Endothelial cell of umbilical vein (primary cell): ENCODE results near the gene MYH9. TPM values are rescaled to one million over a fixed set of nuclear protein-coding genes. Genes with fewer than 3 reads are reported as not detected.

Experiments used
- BruUV-seq: library from RNA; stranded (reverse); fragments of 400-500 nt; replicated peaks from 2 replicates; lab custom pipeline; 2021; lab: Mats Ljungman, UMichigan
- CTCF ChIA-PET: fragments of 300-600, 350-600 bp; sonication (Branson Sonifier 250); formaldehyde crosslinking; loops from one replicate; lab custom pipeline; 2021; ENCODE audit warnings: antibody characterized with exemption, inconsistent platforms; lab: Charles Lee
- POLR2A ChIA-PET: fragments of 300-600, 350-600 bp; sonication (Branson Sonifier 250); formaldehyde crosslinking; loops from one replicate; lab custom pipeline; 2021; ENCODE audit warnings: antibody characterized with exemption, inconsistent platforms; lab: Charles Lee
- DNase-seq: peaks from one replicate; pipeline ENCODE4 v3.0.0-alpha.2; 2011; ENCODE audit warnings: low read depth, low spot score
- FAIRE-seq: peaks from 2 replicates; lab custom pipeline; 2011; peaks lifted over from hg19 to GRCh38; lab: Jason Lieb, UNC
- H2AFZ ChIP-seq: 2 replicates; pipeline ENCODE4 v1.6.0; 2012; ENCODE audit warnings: low read depth, low read length, control low read depth, inconsistent platforms
- H3K27ac ChIP-seq: 2 replicates; pipeline ENCODE4 v1.5.1; 2011; ENCODE audit warnings: low read depth, mild to moderate bottlenecking, control low read depth, low read length, moderate library complexity; ENCODE audit not compliant: insufficient read depth
- H3K27me3 ChIP-seq, 2 experiments: 2 replicates each; pipeline versions ENCODE4 v1.6.0 to v1.6.1; 2011; ENCODE audit warnings: low read length in 2 of 2, mixed read lengths in 1 of 2; ENCODE audit not compliant: control insufficient read depth in 2 of 2, insufficient read depth in 2 of 2
- H3K36me3 ChIP-seq, 2 experiments: 2 replicates in 1 of 2; 3 replicates in 1 of 2; pipeline ENCODE4 v1.5.1; 2011; ENCODE audit warnings: low read length in 2 of 2, mild to moderate bottlenecking in 1 of 2, moderate library complexity in 1 of 2; ENCODE audit not compliant: control insufficient read depth in 2 of 2, insufficient read depth in 2 of 2; ENCODE audit errors: extremely low read depth in 1 of 2
- H3K4me1 ChIP-seq: 3 replicates; pipeline ENCODE4 v1.5.1; 2011; ENCODE audit warnings: mild to moderate bottlenecking, low read length; ENCODE audit not compliant: control insufficient read depth, insufficient read depth; ENCODE audit errors: extremely low read depth
- H3K4me2 ChIP-seq: 2 replicates; pipeline ENCODE4 v1.6.1; 2011; ENCODE audit warnings: low read length, control low read depth, mixed read lengths; ENCODE audit not compliant: insufficient read depth
- H3K4me3 ChIP-seq, 3 experiments: fragments of 200-600 bp in 1 of 3; sonication (generic), shearing (Covaris generic) in 1 of 3; replicated peaks in 1 of 3; 2 replicates each; pipeline ENCODE4 v1.5.1; 2011 to 2016; ENCODE audit warnings: control low read depth in 3 of 3, low read length in 3 of 3, mild to moderate bottlenecking in 2 of 3, inconsistent platforms in 1 of 3, low read depth in 1 of 3, moderate library complexity in 1 of 3; ENCODE audit not compliant: insufficient read depth in 1 of 3
- H3K79me2 ChIP-seq: 2 replicates; pipeline ENCODE4 v1.6.0; 2012; ENCODE audit warnings: low read length, inconsistent platforms; ENCODE audit not compliant: control insufficient read depth, insufficient read depth
- H3K9ac ChIP-seq: replicated peaks from 2 replicates; pipeline ENCODE3; 2011; ENCODE audit warnings: low read length, control low read depth; ENCODE audit not compliant: insufficient read depth; ENCODE audit errors: extremely low read depth
- H3K9me1 ChIP-seq: replicated peaks from 3 replicates; pipeline ENCODE4 v1.6.0; 2011; ENCODE audit warnings: mild to moderate bottlenecking, low read length; ENCODE audit not compliant: control insufficient read depth, insufficient read depth; ENCODE audit errors: extremely low read depth
- H3K9me3 ChIP-seq: replicated peaks from 2 replicates; pipeline ENCODE4 v1.5.1; 2012; ENCODE audit warnings: low read length, inconsistent platforms; ENCODE audit not compliant: control insufficient read depth, insufficient read depth
- H4K20me1 ChIP-seq: replicated peaks from 2 replicates; pipeline ENCODE3; 2011; ENCODE audit warnings: mild to moderate bottlenecking, low read length; ENCODE audit not compliant: control insufficient read depth, insufficient read depth; ENCODE audit errors: extremely low read depth
- EZH2 ChIP-seq: IDR thresholded peaks from 2 replicates; pipeline ENCODE4 v1.6.1; 2012; ENCODE audit warnings: borderline replicate concordance, low read depth, mild to moderate bottlenecking, moderate library complexity, low read length, inconsistent platforms; ENCODE audit not compliant: severe bottlenecking
- FOS ChIP-seq: IDR thresholded peaks from 2 replicates; pipeline ENCODE4 v1.6.1; 2011; ENCODE audit warnings: mild to moderate bottlenecking, low read length, moderate library complexity, borderline replicate concordance; ENCODE audit not compliant: insufficient read depth
- GATA2 ChIP-seq: IDR thresholded peaks from 2 replicates; pipeline ENCODE4 v1.7.0; 2011; ENCODE audit warnings: low read depth, mild to moderate bottlenecking, moderate library complexity, mixed read lengths, low read length; ENCODE audit not compliant: insufficient read length, insufficient read depth
- MYC ChIP-seq: IDR thresholded peaks from one replicate; pipeline ENCODE4 v1.6.1; 2011; ENCODE audit warnings: mild to moderate bottlenecking, low read depth, low read length
- POLR2A ChIP-seq: IDR thresholded peaks from 2 replicates; pipeline ENCODE4 v1.6.1; 2012; ENCODE audit warnings: low read depth, mild to moderate bottlenecking, control low read depth, low read length
- POLR2AphosphoS5 ChIP-seq: IDR thresholded peaks from 2 replicates; pipeline ENCODE4 v1.6.1; 2012; ENCODE audit warnings: low read depth, mild to moderate bottlenecking, control low read depth, low read length, moderate library complexity; ENCODE audit not compliant: insufficient read depth
- dilution Hi-C: fragments of 300-500 bp; cut with MboI; formaldehyde crosslinking; loops from one replicate; pipeline ENCODE4 v1.15.0; 2019; ENCODE audit warnings: low sequenced_read_pairs; ENCODE audit not compliant: extremely low pct_ligation_motif_present
- intact Hi-C: fragments of 100-400 bp; cut with micrococcal nuclease; formaldehyde crosslinking; loops from one replicate; pipeline ENCODE4 v1.10.0; 2022
- polyA plus RNA-seq, 4 experiments: library from polyadenylated mRNA; depleted of rRNA in 3 of 4; stranded (reverse) in 3 of 4; unstranded in 1 of 4; fragments of >200 nt; gene quantifications; 2 replicates each; pipeline versions ENCODE4 v1.2.1 to v1.2.3, GENCODE V29; 2011 to 2012; ENCODE audit warnings: missing spikeins in 1 of 4
- total RNA-seq: library from RNA; stranded (reverse); gene quantifications from 2 replicates; pipeline ENCODE4 v1.2.3, GENCODE V29; 2021
- TF ChIP-seq, protein P1 (sequence below): IDR thresholded peaks from 2 replicates; pipeline ENCODE4 v1.6.1; 2011; ENCODE audit not compliant: insufficient read depth, insufficient read length
- TF ChIP-seq, protein P2 (sequence below), 2 donors: IDR thresholded peaks; 1 replicate in 1 of 2; 2 replicates in 1 of 2; pipeline ENCODE4 v1.5.1; 2011; ENCODE audit warnings: low read length in 2 of 2, mild to moderate bottlenecking in 2 of 2, moderate library complexity in 2 of 2, control low read depth in 1 of 2, inconsistent platforms in 1 of 2, low read depth in 1 of 2; ENCODE audit not compliant: insufficient read depth in 1 of 2; ENCODE audit errors: extremely low read depth in 1 of 2

The MYH9 gene
- total and polyA plus RNA-seq, 2 donors (not counting 3 experiments of a cell fraction or from before 2014, with no cell fraction given) = 188 to 1,413 TPM

DNA sequence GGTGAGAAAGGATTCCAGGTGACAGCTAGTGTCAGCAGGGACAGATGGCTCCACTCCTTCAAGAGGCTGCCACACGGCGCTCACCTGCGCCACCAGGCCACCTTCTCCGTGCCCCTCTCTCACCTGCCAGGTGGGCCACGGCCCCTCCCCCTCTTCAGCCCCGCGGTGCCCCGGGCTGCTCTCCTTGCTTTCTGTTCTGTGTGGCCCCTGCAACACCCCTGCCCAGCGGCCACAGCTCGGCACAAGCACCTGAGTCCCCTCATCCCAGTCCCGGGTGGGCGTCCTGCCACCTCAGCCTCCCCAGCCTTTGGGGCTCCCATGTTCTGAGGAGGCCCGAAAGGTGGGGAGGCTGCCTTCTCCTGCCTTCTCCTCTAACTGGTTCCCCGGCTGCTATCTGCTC is 88.5 kb downstream of the MYH9 start:
- CTCF ChIA-PET = interaction anchor here (1.1 to 5.6 kb wide), 4 partner anchors 12 to 187 kb away, joined by 3 to 68 read pairs (median 25); no protein-coding TSS in a partner anchor
- Histone ChIP-seq H3K9me3 (no peaks in the 10 kb centered on the region), H3K27me3 (no peaks in the 10 kb centered on the region), H3K36me3 (peaks cover 84 to 89% of the 10 kb centered on the region in 2 experiments), H3K4me1 (peaks cover 1% of the 10 kb centered on the region), H3K4me3 (no peak overlapping the region), H3K9me1 (no peaks in the 10 kb centered on the region), H4K20me1 (no peaks in the 10 kb centered on the region), H3K9ac (no peak overlapping the region), H3K27ac (no peak overlapping the region), H2AFZ (no peak overlapping the region), H3K79me2 (peaks cover 65% of the 10 kb centered on the region), H3K4me2 (no peak overlapping the region)
- FAIRE-seq (no peak), DNase-seq (no peak)
- no TSS peak for BruUV-seq
- TF ChIP-seq FOS = no peak
- TF ChIP-seq MYC = no peak
- no peak for TF ChIP-seq POLR2AphosphoS5
- TF ChIP-seq, protein P1, sequence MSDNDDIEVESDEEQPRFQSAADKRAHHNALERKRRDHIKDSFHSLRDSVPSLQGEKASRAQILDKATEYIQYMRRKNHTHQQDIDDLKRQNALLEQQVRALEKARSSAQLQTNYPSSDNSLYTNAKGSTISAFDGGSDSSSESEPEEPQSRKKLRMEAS = no peak
- TF ChIP-seq GATA2 = no peak
- TF ChIP-seq, protein P2, sequence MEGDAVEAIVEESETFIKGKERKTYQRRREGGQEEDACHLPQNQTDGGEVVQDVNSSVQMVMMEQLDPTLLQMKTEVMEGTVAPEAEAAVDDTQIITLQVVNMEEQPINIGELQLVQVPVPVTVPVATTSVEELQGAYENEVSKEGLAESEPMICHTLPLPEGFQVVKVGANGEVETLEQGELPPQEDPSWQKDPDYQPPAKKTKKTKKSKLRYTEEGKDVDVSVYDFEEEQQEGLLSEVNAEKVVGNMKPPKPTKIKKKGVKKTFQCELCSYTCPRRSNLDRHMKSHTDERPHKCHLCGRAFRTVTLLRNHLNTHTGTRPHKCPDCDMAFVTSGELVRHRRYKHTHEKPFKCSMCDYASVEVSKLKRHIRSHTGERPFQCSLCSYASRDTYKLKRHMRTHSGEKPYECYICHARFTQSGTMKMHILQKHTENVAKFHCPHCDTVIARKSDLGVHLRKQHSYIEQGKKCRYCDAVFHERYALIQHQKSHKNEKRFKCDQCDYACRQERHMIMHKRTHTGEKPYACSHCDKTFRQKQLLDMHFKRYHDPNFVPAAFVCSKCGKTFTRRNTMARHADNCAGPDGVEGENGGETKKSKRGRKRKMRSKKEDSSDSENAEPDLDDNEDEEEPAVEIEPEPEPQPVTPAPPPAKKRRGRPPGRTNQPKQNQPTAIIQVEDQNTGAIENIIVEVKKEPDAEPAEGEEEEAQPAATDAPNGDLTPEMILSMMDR (IDR thresholded peaks at IDR 0.05; ENCODE audit: extremely low read depth in 1 of 2, insufficient read depth in 1 of 2, low read depth in 1 of 2, low read length in 2 of 2) = no peak
- no peak for TF ChIP-seq POLR2A
- no peak for TF ChIP-seq EZH2
- intact Hi-C loops (no loop called here), dilution Hi-C loops (no loop called here)
- POLR2A ChIA-PET = no interaction called here
